ENCODE results near the gene FAM149B1.

Gene FAM149B1

GRCh38 chr10:73228247-73228646 is 60.3 kb downstream of the FAM149B1 start:
- DNase-seq (ENCODE audit: low read depth) = no peak
- no peak for TF ChIP-seq CTCF (conservative IDR thresholded peaks at IDR 0.05; ENCODE audit: low read length)
- no peak overlapping the region for H3K4me3 ChIP-seq (ENCODE audit: low read length)

GRCh38 chr10:73229567-73229966 is 61.6 kb downstream of the FAM149B1 start:
- no peak for TF ChIP-seq CTCF (conservative IDR thresholded peaks at IDR 0.05; ENCODE audit: low read length)
- no peak for DNase-seq (ENCODE audit: low read depth)
- no peak overlapping the region for H3K4me3 ChIP-seq (ENCODE audit: low read length)

GRCh38 chr10:73232887-73233286 is 65.0 kb downstream of the FAM149B1 start:
- H3K4me3 ChIP-seq (ENCODE audit: low read length) = no peak overlapping the region
- TF ChIP-seq CTCF (conservative IDR thresholded peaks at IDR 0.05; ENCODE audit: low read length) = peak; percentile 13; the same call in 1 of the 2 replicates
- no peak for DNase-seq (ENCODE audit: low read depth)

- no peak for DNase-seq (ENCODE audit: low read depth)
- no peak overlapping the region for H3K4me3 ChIP-seq (ENCODE audit: low read length)
- no peak for TF ChIP-seq CTCF (conservative IDR thresholded peaks at IDR 0.05; ENCODE audit: low read length)
Measured at GRCh38 chr10:73233883-73234282, 66.0 kb downstream of the FAM149B1 start.

GRCh38 chr10:73234695-73235094 is 66.8 kb downstream of the FAM149B1 start:
- DNase-seq (ENCODE audit: low read depth) = no peak
- TF ChIP-seq CTCF (conservative IDR thresholded peaks at IDR 0.05; ENCODE audit: low read length) = no peak
- H3K4me3 ChIP-seq (ENCODE audit: low read length) = no peak overlapping the region

- no peak for TF ChIP-seq CTCF (conservative IDR thresholded peaks at IDR 0.05; ENCODE audit: low read length)
- H3K4me3 ChIP-seq (ENCODE audit: low read length) = no peak overlapping the region
- no peak for DNase-seq (ENCODE audit: low read depth)
Measured at GRCh38 chr10:73238990-73239566, 71.2 kb downstream of the FAM149B1 start.

GRCh38 chr10:73239908-73240307 is 72.0 kb downstream of the FAM149B1 start:
- TF ChIP-seq CTCF (conservative IDR thresholded peaks at IDR 0.05; ENCODE audit: low read length) = no peak
- no peak for DNase-seq (ENCODE audit: low read depth)
- no peak overlapping the region for H3K4me3 ChIP-seq (ENCODE audit: low read length)
